ENCODE results near the gene KREMEN2.

Gene KREMEN2

GRCh38 chr16:2966043-2966807, 2.1 kb downstream of the KREMEN2 start:
- DNase-seq = no peak

GRCh38 chr16:2966808-2967191, 2.7 kb downstream of the KREMEN2 start:
- DNase-seq = no peak

GRCh38 chr16:2967211-2967631, 3.1 kb downstream of the KREMEN2 start:
- no peak for DNase-seq

- no peak for DNase-seq
These were observed 3.7 kb downstream of the KREMEN2 start for GRCh38 chr16:2967721-2968161.

- DNase-seq = no peak
These were observed 4.3 kb downstream of the KREMEN2 start for GRCh38 chr16:2968368-2968737.

- peak; percentile 83 to 87 for DNase-seq
These were observed 4.9 kb downstream of the KREMEN2 start, which contains the start of gene PAQR4 for GRCh38 chr16:2968738-2969544. TSS of gene PAQR4 (plus strand) at chr16:2969348. CDS start at chr16:2969675, 327 bp downstream.

- DNase-seq = peak; percentile 70 to 78
These were observed 5.8 kb downstream of the KREMEN2 start for GRCh38 chr16:2969545-2970521.

- no peak for DNase-seq
These were observed 6.5 kb downstream of the KREMEN2 start for GRCh38 chr16:2970563-2970962.

GRCh38 chr16:2971134-2971984, 7.3 kb downstream of the KREMEN2 start:
- no peak for DNase-seq

- no peak for DNase-seq
These were observed 8.1 kb downstream of the KREMEN2 start for GRCh38 chr16:2971985-2972784.

GRCh38 chr16:2973093-2973492, 9.0 kb downstream of the KREMEN2 start:
- no peak for DNase-seq

- no peak for DNase-seq
These were observed 9.7 kb downstream of the KREMEN2 start for GRCh38 chr16:2973605-2974318.

GRCh38 chr16:2974319-2975056, 10.4 kb downstream of the KREMEN2 start:
- no peak for DNase-seq

GRCh38 chr16:2975161-2975795, 11.2 kb downstream of the KREMEN2 start:
- DNase-seq = no peak

GRCh38 chr16:2976201-2976600, 12.1 kb downstream of the KREMEN2 start:
- no peak for DNase-seq

- DNase-seq = no peak
These were observed 12.6 kb downstream of the KREMEN2 start for GRCh38 chr16:2976673-2977072.

GRCh38 chr16:2977440-2977839, 13.4 kb downstream of the KREMEN2 start:
- no peak for DNase-seq

GRCh38 chr16:2979669-2980226, 15.7 kb downstream of the KREMEN2 start:
- DNase-seq = peak in 1 of 2 experiments; percentile 26
